Progenitor cell of endocrine pancreas (in vitro differentiated cells): ENCODE results near the gene FAR2. TPM values are rescaled to one million over a fixed set of nuclear protein-coding genes. Genes with fewer than 3 reads are reported as not detected.

Experiments
- DNase-seq: peaks from one replicate; pipeline ENCODE4 v3.0.0; 2021; ENCODE audit warnings: low spot score; ENCODE audit not compliant: unreplicated experiment
- H3K27ac Mint-ChIP-seq: 2 replicates; pipeline ENCODE4 v1.8.0; 2021; ENCODE audit warnings: mild to moderate bottlenecking, moderate library complexity, mixed read lengths
- H3K27me3 Mint-ChIP-seq: 2 replicates; pipeline ENCODE4 v1.8.0; 2021; ENCODE audit warnings: mixed read lengths
- H3K36me3 Mint-ChIP-seq: 2 replicates; pipeline ENCODE4 v1.8.0; 2022; ENCODE audit warnings: mixed read lengths; ENCODE audit not compliant: insufficient read depth
- H3K4me1 Mint-ChIP-seq: 2 replicates; pipeline ENCODE4 v1.8.0; 2021; ENCODE audit warnings: low read depth, mixed read lengths
- H3K4me3 Mint-ChIP-seq: 2 replicates; pipeline ENCODE4 v1.8.0; 2021; ENCODE audit warnings: low read depth, mild to moderate bottlenecking, moderate library complexity, mixed read lengths
- H3K9me3 Mint-ChIP-seq: 2 replicates; pipeline ENCODE4 v1.8.0; 2021; ENCODE audit warnings: low read depth, mixed read lengths
- CTCF ChIP-seq: fragments of 200-600 bp; sonication (generic); IDR thresholded peaks from one replicate; pipeline ENCODE4 v1.5.0; 2021; ENCODE audit warnings: antibody characterized with exemption, mild to moderate bottlenecking; ENCODE audit not compliant: unreplicated experiment
- total RNA-seq: library from RNA; stranded (reverse); gene quantifications from 2 replicates; pipeline ENCODE4 v1.2.1, GENCODE V29; 2021

Gene FAR2
- total RNA-seq, 1 donor from 2014 or later: 4.8 TPM

GRCh38 chr12:29322157-29322556, 173.1 kb downstream of the FAR2 start:
- TF ChIP-seq CTCF: no peak
- no peak overlapping the region for H3K27ac Mint-ChIP-seq
- no peaks in the 10 kb centered on the region for H3K4me1 Mint-ChIP-seq
- H3K27me3 Mint-ChIP-seq: no peaks in the 10 kb centered on the region
- no peak overlapping the region for H3K4me3 Mint-ChIP-seq
- H3K9me3 Mint-ChIP-seq: peaks cover 29% of the 10 kb centered on the region
- H3K36me3 Mint-ChIP-seq: peaks cover 40% of the 10 kb centered on the region
- no peak for DNase-seq

- no peaks in the 10 kb centered on the region for H3K4me1 Mint-ChIP-seq
- DNase-seq: no peak
- peaks cover 11% of the 10 kb centered on the region for H3K9me3 Mint-ChIP-seq
- TF ChIP-seq CTCF: no peak
- H3K27me3 Mint-ChIP-seq: no peaks in the 10 kb centered on the region
- H3K4me3 Mint-ChIP-seq: no peak overlapping the region
- H3K27ac Mint-ChIP-seq: no peak overlapping the region
- peaks cover 12% of the 10 kb centered on the region for H3K36me3 Mint-ChIP-seq
Observed at GRCh38 chr12:29329411-29329810, 180.3 kb downstream of the FAR2 start.

GRCh38 chr12:29333178-29333577, 184.1 kb downstream of the FAR2 start:
- Mint-ChIP-seq H3K27me3 (no peaks in the 10 kb centered on the region), H3K36me3 (no peaks in the 10 kb centered on the region), H3K9me3 (no peaks in the 10 kb centered on the region), H3K4me1 (no peaks in the 10 kb centered on the region), H3K27ac (no peak overlapping the region), H3K4me3 (no peak overlapping the region)
- DNase-seq: no peak
- no peak for TF ChIP-seq CTCF

- no peak for TF ChIP-seq CTCF
- Mint-ChIP-seq H3K4me1 (no peaks in the 10 kb centered on the region), H3K4me3 (no peak overlapping the region), H3K9me3 (no peaks in the 10 kb centered on the region), H3K36me3 (peaks cover 2% of the 10 kb centered on the region), H3K27me3 (no peaks in the 10 kb centered on the region), H3K27ac (no peak overlapping the region)
- no peak for DNase-seq
Observed at GRCh38 chr12:29334937-29335336, 185.9 kb downstream of the FAR2 start.

GRCh38 chr12:29337325-29337724, 188.2 kb downstream of the FAR2 start:
- no peak for DNase-seq
- no peak for TF ChIP-seq CTCF
- H3K36me3 Mint-ChIP-seq: peaks cover 14% of the 10 kb centered on the region
- H3K9me3 Mint-ChIP-seq: no peaks in the 10 kb centered on the region
- peak overlapping the region; percentile 15 for H3K27ac Mint-ChIP-seq
- no peaks in the 10 kb centered on the region for H3K27me3 Mint-ChIP-seq
- H3K4me3 Mint-ChIP-seq: no peak overlapping the region
- H3K4me1 Mint-ChIP-seq: no peaks in the 10 kb centered on the region
